Activated CD4-positive, alpha-beta T cell treated with anti-CD3 and anti-CD28 coated beads, Interleukin-2, amount 50 U/mL, for 1 hour (primary cell): Measurements from ENCODE around the gene EP400.
"Not testable (repeated sequence)": the region's sequence is repeated elsewhere in the genome, so short reads cannot be mapped to it uniquely, and the experiment has no call there.

Experiments
- DNase-seq: peaks from one replicate; pipeline ENCODE4 v3.0.0-alpha.2; 2020

EP400 gene

GRCh38 chr12:132102297-132102696 is 152.6 kb downstream of the EP400 start:
- no peak for DNase-seq

- DNase-seq = not testable (repeated sequence)
Measured at GRCh38 chr12:132103072-132103471, 153.3 kb downstream of the EP400 start.

- no peak for DNase-seq
Measured at GRCh38 chr12:132103542-132104308, 154.0 kb downstream of the EP400 start.

GRCh38 chr12:132105467-132105866 is 155.7 kb downstream of the EP400 start:
- DNase-seq = no peak

- no peak for DNase-seq
Measured at GRCh38 chr12:132106921-132107320, 157.2 kb downstream of the EP400 start.

GRCh38 chr12:132108211-132108832 is 158.6 kb downstream of the EP400 start:
- no peak for DNase-seq

- no peak for DNase-seq
Measured at GRCh38 chr12:132109741-132110140, 160.0 kb downstream of the EP400 start.

GRCh38 chr12:132110677-132111076 is 160.9 kb downstream of the EP400 start:
- DNase-seq = no peak

GRCh38 chr12:132111654-132112304 is 162.0 kb downstream of the EP400 start:
- no peak for DNase-seq

- DNase-seq = no peak
Measured at GRCh38 chr12:132114667-132115066, 164.9 kb downstream of the EP400 start.

GRCh38 chr12:132115500-132115899 is 165.8 kb downstream of the EP400 start:
- DNase-seq = no peak

GRCh38 chr12:132116709-132117557 is 167.2 kb downstream of the EP400 start:
- DNase-seq = no peak

GRCh38 chr12:132117558-132117875 is 167.8 kb downstream of the EP400 start:
- DNase-seq = no peak

- no peak for DNase-seq
Measured at GRCh38 chr12:132118876-132119275, 169.1 kb downstream of the EP400 start.

- no peak for DNase-seq
Measured at GRCh38 chr12:132121283-132121682, 171.5 kb downstream of the EP400 start.

- DNase-seq = no peak
Measured at GRCh38 chr12:132123970-132124765, 174.4 kb downstream of the EP400 start.

GRCh38 chr12:132124766-132125425 is 175.2 kb downstream of the EP400 start:
- no peak for DNase-seq

- DNase-seq = no peak
Measured at GRCh38 chr12:132125736-132126135, 176.0 kb downstream of the EP400 start.

- no peak for DNase-seq
Measured at GRCh38 chr12:132127041-132127440, 177.3 kb downstream of the EP400 start.

GRCh38 chr12:132129007-132129406 is 179.3 kb downstream of the EP400 start:
- no peak for DNase-seq

- no peak for DNase-seq
Measured at GRCh38 chr12:132130690-132131089, 180.9 kb downstream of the EP400 start.
